Mesothelial cell of epicardium (in vitro differentiated cells): ENCODE data around the gene ELMOD3. TPM values are rescaled to one million over a fixed set of nuclear protein-coding genes. Genes with fewer than 3 reads are reported as not detected.

ENCODE experiments used
- DNase-seq, 2 experiments: peaks; one replicate each; pipeline ENCODE4 v3.0.0; 2021; ENCODE audit warnings: low spot score in 2 of 2; ENCODE audit not compliant: unreplicated experiment in 2 of 2
- H3K27ac Mint-ChIP-seq: 2 replicates; pipeline ENCODE4 v1.8.0; 2021; ENCODE audit warnings: mixed read lengths
- H3K27me3 Mint-ChIP-seq: 2 replicates; pipeline ENCODE4 v1.8.0; 2021; ENCODE audit warnings: low read depth, mixed read lengths
- H3K36me3 Mint-ChIP-seq: 2 replicates; pipeline ENCODE4 v1.8.0; 2021; ENCODE audit warnings: mixed read lengths
- H3K4me1 Mint-ChIP-seq: 2 replicates; pipeline ENCODE4 v1.8.0; 2021; ENCODE audit warnings: mixed read lengths
- H3K4me3 Mint-ChIP-seq: 2 replicates; pipeline ENCODE4 v1.8.0; 2021; ENCODE audit warnings: mild to moderate bottlenecking, moderate library complexity, mixed read lengths
- H3K9me3 Mint-ChIP-seq: 2 replicates; pipeline ENCODE4 v1.8.0; 2021; ENCODE audit warnings: mixed read lengths
- total RNA-seq: library from RNA; stranded (reverse); gene quantifications from 3 replicates; pipeline ENCODE4 v1.2.1, GENCODE V29; 2021
- TF ChIP-seq, protein P1 (sequence below): fragments of 200-600 bp; sonication (generic); IDR thresholded peaks from one replicate; pipeline ENCODE4 v1.5.0; 2021; ENCODE audit warnings: antibody characterized with exemption; ENCODE audit not compliant: unreplicated experiment

The ELMOD3 gene
- total RNA-seq, 1 donor from 2014 or later = 24.5 TPM

DNA sequence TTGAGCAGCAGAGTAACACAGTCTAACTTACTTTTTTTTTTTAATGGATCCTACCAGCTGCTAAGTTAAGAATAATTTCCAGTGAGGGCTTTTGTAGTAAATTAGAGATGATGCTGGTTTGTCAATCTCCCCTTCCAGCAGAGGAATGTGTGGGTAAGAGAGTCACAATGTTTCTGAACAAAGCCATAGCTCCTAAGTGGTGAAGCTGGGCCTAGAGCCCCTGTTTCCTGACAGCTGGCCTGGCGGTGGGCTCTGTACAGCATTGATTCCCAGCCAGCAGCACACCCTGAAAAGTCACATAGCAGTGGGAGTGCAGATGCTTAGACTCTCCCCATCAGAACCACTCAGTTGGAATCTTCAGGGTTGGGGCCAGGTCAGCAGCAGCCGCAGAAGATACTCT is 31.2 kb downstream of the ELMOD3 start:
- TF ChIP-seq, protein P1, sequence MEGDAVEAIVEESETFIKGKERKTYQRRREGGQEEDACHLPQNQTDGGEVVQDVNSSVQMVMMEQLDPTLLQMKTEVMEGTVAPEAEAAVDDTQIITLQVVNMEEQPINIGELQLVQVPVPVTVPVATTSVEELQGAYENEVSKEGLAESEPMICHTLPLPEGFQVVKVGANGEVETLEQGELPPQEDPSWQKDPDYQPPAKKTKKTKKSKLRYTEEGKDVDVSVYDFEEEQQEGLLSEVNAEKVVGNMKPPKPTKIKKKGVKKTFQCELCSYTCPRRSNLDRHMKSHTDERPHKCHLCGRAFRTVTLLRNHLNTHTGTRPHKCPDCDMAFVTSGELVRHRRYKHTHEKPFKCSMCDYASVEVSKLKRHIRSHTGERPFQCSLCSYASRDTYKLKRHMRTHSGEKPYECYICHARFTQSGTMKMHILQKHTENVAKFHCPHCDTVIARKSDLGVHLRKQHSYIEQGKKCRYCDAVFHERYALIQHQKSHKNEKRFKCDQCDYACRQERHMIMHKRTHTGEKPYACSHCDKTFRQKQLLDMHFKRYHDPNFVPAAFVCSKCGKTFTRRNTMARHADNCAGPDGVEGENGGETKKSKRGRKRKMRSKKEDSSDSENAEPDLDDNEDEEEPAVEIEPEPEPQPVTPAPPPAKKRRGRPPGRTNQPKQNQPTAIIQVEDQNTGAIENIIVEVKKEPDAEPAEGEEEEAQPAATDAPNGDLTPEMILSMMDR = no peak
- no peaks in the 10 kb centered on the region for H3K9me3 Mint-ChIP-seq
- no peak for DNase-seq
- no peak overlapping the region for H3K27ac Mint-ChIP-seq
- H3K4me1 Mint-ChIP-seq = no peaks in the 10 kb centered on the region
- peaks cover 26% of the 10 kb centered on the region for H3K36me3 Mint-ChIP-seq
- no peak overlapping the region for H3K4me3 Mint-ChIP-seq
- H3K27me3 Mint-ChIP-seq = no peaks in the 10 kb centered on the region

DNA sequence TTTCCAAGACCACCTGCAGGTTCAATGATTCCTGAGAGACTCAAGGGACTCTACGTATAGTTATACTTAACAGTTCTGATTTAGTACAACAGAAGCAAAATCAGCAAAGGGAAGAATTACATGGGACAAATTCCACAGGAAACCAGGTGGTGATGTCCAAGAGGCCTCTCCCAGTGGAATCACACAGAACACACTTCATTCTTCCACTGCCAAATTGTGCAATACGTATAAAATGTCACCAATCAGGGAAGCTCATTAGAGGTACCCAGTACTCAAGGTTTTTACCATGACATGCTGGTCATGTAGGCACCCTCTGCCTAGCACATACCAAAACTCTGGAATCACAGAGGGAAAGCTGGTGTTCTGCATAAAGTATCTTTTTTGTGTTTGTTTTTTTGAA is 33.2 kb downstream of the ELMOD3 start:
- no peak for DNase-seq
- no peak overlapping the region for H3K4me3 Mint-ChIP-seq
- TF ChIP-seq, protein P1 = no peak

DNA sequence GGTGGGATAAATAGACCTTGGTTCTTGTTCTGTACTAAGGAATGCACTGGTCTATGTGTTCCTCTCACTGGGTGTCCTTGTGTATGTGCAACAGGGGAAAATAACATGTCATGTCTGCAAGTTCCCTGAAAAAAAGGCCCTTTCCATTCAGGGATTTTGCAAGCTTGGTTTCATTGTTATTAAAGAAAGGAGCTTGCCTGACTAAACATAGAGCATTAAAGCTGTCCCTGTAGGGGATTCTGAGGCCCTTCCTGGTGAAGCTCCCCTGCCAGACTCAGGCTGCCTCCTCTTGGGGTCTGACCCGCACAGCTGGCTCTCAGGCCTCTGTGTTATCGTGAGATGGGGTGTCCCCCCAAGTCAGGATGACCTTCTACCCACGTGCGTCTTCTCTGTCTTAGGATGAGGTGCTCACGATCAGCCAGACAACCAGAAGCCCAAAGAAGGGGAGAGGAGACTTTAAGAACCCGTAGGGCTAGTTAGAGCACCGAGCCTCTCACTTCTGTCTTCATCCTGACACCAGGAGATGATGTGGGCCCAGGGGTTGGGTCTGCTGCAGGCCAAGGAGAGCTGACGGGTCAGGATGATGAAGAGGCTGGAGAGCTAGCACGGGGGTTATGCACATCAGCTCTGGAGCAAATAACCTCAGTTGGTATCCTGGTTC is 34.4 kb downstream of the ELMOD3 start:
- Mint-ChIP-seq H3K27ac (no peak overlapping the region), H3K27me3 (no peaks in the 10 kb centered on the region), H3K36me3 (peaks cover 17% of the 10 kb centered on the region)

More for the DNA sequence above, 33.2 kb downstream of the ELMOD3 start:
- Mint-ChIP-seq H3K4me1 (no peaks in the 10 kb centered on the region), H3K36me3 (peaks cover 17% of the 10 kb centered on the region), H3K9me3 (no peaks in the 10 kb centered on the region), H3K27ac (no peak overlapping the region), H3K27me3 (no peaks in the 10 kb centered on the region)

DNA sequence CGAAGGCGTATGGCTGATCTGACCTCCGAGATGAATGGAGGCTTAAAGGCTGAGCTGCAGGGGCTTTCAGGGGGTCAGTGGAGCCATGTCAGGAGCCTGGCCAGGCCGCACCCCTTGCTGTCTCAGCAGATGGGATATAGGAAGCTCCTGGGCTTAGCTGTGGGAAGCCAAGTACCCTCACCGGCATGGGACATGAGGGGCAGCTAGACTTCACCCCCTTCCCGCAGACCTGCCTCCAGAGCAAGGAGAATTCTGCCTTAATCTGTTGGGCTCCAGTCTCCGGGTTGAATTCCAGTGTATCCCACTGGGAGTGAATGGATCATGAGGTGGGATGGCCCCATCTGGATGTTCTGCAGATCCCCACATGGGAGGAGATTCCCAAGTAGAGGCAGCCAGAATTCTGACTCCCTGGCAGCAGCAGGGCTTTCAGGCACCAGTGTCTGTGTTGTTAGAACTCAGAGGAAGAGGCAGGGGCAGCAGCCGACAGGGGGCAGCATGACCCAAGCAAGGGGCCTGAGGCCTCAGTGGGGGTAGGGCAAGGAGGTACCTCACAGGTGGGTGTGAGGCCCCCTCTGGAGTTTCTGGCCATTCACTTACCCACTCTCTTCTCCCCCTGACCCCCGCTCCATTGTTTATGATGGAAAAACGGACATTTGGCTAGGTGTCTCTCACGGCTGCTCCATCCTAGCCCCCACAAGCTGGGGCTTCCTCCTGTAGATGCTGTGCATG is 36.5 kb downstream of the ELMOD3 start:
- Mint-ChIP-seq H3K36me3 (peaks cover 10% of the 10 kb centered on the region), H3K4me1 (peaks cover 15% of the 10 kb centered on the region), H3K4me3 (no peak overlapping the region), H3K27me3 (no peaks in the 10 kb centered on the region), H3K9me3 (no peaks in the 10 kb centered on the region), H3K27ac (no peak overlapping the region)
- TF ChIP-seq, protein P1 = peak; percentile 39
- peak in 1 of 2 experiments; percentile 64 for DNase-seq

More for the DNA sequence above, 34.4 kb downstream of the ELMOD3 start:
- Mint-ChIP-seq H3K9me3 (no peaks in the 10 kb centered on the region), H3K4me1 (no peaks in the 10 kb centered on the region), H3K4me3 (no peak overlapping the region)
- no peak for DNase-seq
- TF ChIP-seq, protein P1 = no peak

DNA sequence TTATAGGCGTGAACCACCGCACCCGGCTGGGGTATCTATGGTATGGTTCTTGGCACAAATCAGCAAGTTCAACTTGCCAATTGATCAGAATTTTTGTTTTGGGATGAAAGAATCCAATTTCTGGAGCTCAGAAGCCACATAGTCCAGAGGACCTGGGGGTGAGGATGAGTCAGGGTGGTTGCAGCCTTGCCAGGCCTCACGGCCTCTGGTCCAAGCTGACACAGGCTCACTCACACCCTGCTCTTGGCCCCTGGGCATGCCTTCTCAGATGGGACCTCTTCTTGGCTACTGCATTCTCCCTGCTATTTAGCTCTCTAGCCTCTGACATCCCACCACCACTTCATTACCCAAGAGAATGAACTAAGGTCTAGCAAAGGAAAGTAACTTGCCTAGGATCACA is 39.3 kb downstream of the ELMOD3 start:
- TF ChIP-seq, protein P1 = no peak
- H3K9me3 Mint-ChIP-seq = no peaks in the 10 kb centered on the region
- H3K4me1 Mint-ChIP-seq = peaks cover 36% of the 10 kb centered on the region
- DNase-seq = no peak
- H3K36me3 Mint-ChIP-seq = peaks cover 14% of the 10 kb centered on the region
- H3K4me3 Mint-ChIP-seq = no peak overlapping the region
- H3K27ac Mint-ChIP-seq = no peak overlapping the region
- no peaks in the 10 kb centered on the region for H3K27me3 Mint-ChIP-seq
